ENCODE data around the gene KRT36.

KRT36 gene

DNA sequence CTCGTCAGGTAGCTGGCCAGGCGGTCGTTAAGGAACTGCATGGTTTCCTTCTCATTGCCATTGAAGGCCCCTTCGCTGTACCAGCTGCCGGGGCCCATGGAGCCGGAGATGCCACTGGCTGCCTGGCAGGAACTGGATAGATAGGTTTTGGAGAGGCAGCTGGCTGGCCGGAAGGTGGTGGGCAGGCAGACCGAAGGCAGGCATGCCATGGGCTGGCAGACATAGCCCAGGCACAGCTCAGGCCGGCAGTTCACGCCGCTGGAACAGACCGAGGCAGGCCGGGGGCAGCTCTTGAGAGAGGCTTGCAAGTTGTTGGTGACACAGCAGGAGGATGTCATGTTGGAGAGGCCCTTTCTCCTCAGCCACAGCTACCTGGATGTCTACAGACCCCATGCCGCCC is 22.7 kb downstream of the KRT36 start, which contains the start of gene KRT32:
KRT32 (minus strand) TSS at position 399 of the 400 bp plus-strand sequence; CDS start at position 338, 61 bp downstream.
- H3K27ac ChIP-seq: no peak within 1 kb of the TSS
- no peak for TF ChIP-seq ZFX (IDR thresholded peaks at IDR 0.05)
- TF ChIP-seq CTCF (conservative IDR thresholded peaks at IDR 0.05): no peak

- no peak for TF ChIP-seq CTCF (conservative IDR thresholded peaks at IDR 0.05)
- TF ChIP-seq ZFX (IDR thresholded peaks at IDR 0.05): no peak
- no peak overlapping the region for H3K27ac ChIP-seq
Observed at GRCh38 chr17:41464682-41465081, 25.0 kb downstream of the KRT36 start.

GRCh38 chr17:41464173-41464572 is 25.5 kb downstream of the KRT36 start:
- TF ChIP-seq CTCF (conservative IDR thresholded peaks at IDR 0.05): no peak
- TF ChIP-seq ZFX (IDR thresholded peaks at IDR 0.05): no peak
- H3K27ac ChIP-seq: no peak overlapping the region

DNA sequence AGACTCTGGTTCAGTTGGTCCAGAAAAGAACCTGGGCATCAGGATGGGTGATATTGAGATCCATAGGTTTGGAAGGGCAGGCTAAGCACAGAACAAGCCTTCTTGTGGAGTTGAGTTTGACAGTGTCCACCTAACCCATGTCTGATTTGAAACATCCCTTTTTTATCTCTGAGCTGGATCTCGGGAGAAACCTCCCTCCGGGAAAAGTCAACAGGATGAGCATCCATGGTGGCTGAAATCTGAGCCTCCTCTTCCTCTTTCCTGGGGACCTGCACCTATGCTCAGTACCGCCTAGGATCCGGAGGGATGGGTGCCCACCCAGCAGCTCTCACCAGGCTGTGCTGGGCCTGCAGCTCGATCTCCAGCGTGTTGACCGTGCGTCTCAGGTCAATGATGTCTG is 26.0 kb downstream of the KRT36 start:
- no peak overlapping the region for H3K27ac ChIP-seq
- TF ChIP-seq CTCF (conservative IDR thresholded peaks at IDR 0.05) (no peak), ZFX (IDR thresholded peaks at IDR 0.05) (no peak)

- TF ChIP-seq ZFX (IDR thresholded peaks at IDR 0.05) (no peak), CTCF (conservative IDR thresholded peaks at IDR 0.05) (no peak)
- H3K27ac ChIP-seq: no peak overlapping the region
Observed at GRCh38 chr17:41462705-41463104, 27.0 kb downstream of the KRT36 start.

DNA sequence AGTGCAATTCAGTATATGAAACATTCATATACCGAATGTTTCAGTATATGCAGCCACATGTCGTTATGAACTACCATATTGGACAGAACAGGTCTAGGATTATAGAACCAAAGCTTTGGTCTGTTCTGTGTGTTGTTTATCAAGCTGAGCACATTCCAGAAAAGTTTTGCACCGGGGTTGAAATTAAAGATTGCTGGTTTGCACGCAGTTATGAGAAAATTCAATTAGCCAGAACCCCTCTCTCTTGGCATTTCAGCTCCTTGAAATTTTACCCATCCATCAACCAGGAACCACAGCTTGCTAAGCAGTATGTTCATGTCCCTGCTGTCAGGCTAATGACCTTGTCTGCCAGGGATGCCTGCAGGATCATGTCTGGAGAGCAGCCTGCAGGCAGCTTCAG is 32.0 kb downstream of the KRT36 start:
- H3K27ac ChIP-seq: no peak overlapping the region
- TF ChIP-seq CTCF (conservative IDR thresholded peaks at IDR 0.05) (no peak), ZFX (IDR thresholded peaks at IDR 0.05) (no peak)

GRCh38 chr17:41456204-41456603 is 33.5 kb downstream of the KRT36 start:
- no peak for TF ChIP-seq CTCF (conservative IDR thresholded peaks at IDR 0.05)
- TF ChIP-seq ZFX (IDR thresholded peaks at IDR 0.05): no peak
- no peak overlapping the region for H3K27ac ChIP-seq
